Measurements from ENCODE around the gene CUEDC2. TPM values are rescaled to one million over a fixed set of nuclear protein-coding genes. Genes with fewer than 3 reads are reported as not detected.

The CUEDC2 gene
- total RNA-seq, 1 donor from 2014 or later = 43.7 TPM

- intact Hi-C loops (cut with micrococcal nuclease) = loop anchor here (1.0 to 2.0 kb wide), 12 partner anchors 10 to 301 kb away; partner anchors contain the start of genes ACTR1A, CUEDC2 and LDB1
- ATAC-seq (ENCODE audit: low read depth) (no peak), DNase-seq (no peak)
- TF ChIP-seq CTCF (IDR thresholded peaks at IDR 0.05) = no peak
- H3K4me1 Mint-ChIP-seq = peaks cover 45% of the 10 kb centered on the region
- peak overlapping the region; percentile 98 for H3K4me3 Mint-ChIP-seq
- H3K27ac Mint-ChIP-seq = peak overlapping the region; percentile 95
- CTCF ChIA-PET = interaction anchor here (0.9 to 5.2 kb wide), 18 partner anchors 11 to 252 kb away, joined by 3 to 40 read pairs (median 4); partner anchors contain the start of genes CUEDC2, NFKB2 and SUFU
- peaks cover 23% of the 10 kb centered on the region for H3K36me3 Mint-ChIP-seq (ENCODE audit: low read depth)
- H3K27me3 Mint-ChIP-seq = peaks cover 13% of the 10 kb centered on the region
- H3K9me3 Mint-ChIP-seq = no peaks in the 10 kb centered on the region
- POLR2A ChIA-PET = interaction anchor here (0.5 to 6.2 kb wide), 12 partner anchors 8 to 220 kb away, joined by 4 to 305 read pairs (median 10); partner anchors contain the start of genes C10orf95, CUEDC2, NFKB2 and PITX3
Observed at GRCh38 chr10:102421757-102422512, 10.4 kb downstream of the CUEDC2 start.

DNA sequence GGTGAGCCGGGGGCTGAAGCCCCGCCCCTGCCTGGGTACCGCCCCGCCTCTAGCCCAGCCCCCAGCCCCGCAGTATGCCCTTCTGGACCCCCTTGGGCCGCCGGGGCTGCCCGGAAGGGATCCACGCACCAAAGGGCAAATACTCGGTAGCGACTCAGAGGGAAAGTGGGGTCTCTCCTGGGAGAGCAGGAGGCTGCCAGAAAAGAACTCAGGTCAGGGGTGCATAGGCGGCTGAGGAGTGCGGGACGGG is 10.9 kb downstream of the CUEDC2 start:
- ChIA-PET POLR2A (interaction anchor here (0.5 to 6.2 kb wide), 16 partner anchors 9 to 225 kb away, joined by 4 to 305 read pairs (median 8); partner anchors contain the start of genes C10orf95, CUEDC2, NFKB2 and PITX3), CTCF (interaction anchor here (1.1 to 5.2 kb wide), 12 partner anchors 11 to 191 kb away, joined by 3 to 40 read pairs (median 6); partner anchors contain the start of genes CUEDC2, NFKB2 and SUFU)
- ATAC-seq (ENCODE audit: low read depth) = no peak
- H3K27me3 Mint-ChIP-seq = peaks cover 14% of the 10 kb centered on the region
- peak overlapping the region; percentile 95 for H3K27ac Mint-ChIP-seq
- H3K36me3 Mint-ChIP-seq (ENCODE audit: low read depth) = peaks cover 23% of the 10 kb centered on the region
- H3K4me1 Mint-ChIP-seq = peaks cover 45% of the 10 kb centered on the region
- no peak for DNase-seq
- peak overlapping the region; percentile 98 for H3K4me3 Mint-ChIP-seq
- intact Hi-C loops (cut with micrococcal nuclease) = loop anchor here (1.0 to 2.0 kb wide), 9 partner anchors 11 to 301 kb away; partner anchors contain the start of genes ACTR1A, CUEDC2 and LDB1
- no peak for TF ChIP-seq CTCF (IDR thresholded peaks at IDR 0.05)
- H3K9me3 Mint-ChIP-seq = no peaks in the 10 kb centered on the region

GRCh38 chr10:102420714-102421506 is 11.5 kb downstream of the CUEDC2 start, which contains the start of gene FBXL15:
Gene FBXL15, plus strand, starts transcription at chr10:102420836. Its CDS starts 294 bp downstream, at chr10:102421130.
- Mint-ChIP-seq H3K27me3 (peaks cover 18% of the 10 kb centered on the region), H3K4me3 (peak within 1 kb of the TSS; percentile 98), H3K36me3 (ENCODE audit: low read depth) (peaks cover 23% of the 10 kb centered on the region), H3K27ac (peak within 1 kb of the TSS; percentile 95), H3K4me1 (peaks cover 45% of the 10 kb centered on the region), H3K9me3 (no peaks in the 10 kb centered on the region)
- POLR2A ChIA-PET = interaction anchor here (0.5 to 6.2 kb wide), 19 partner anchors 9 to 255 kb away, joined by 3 to 305 read pairs (median 7); partner anchors contain the start of genes ACTR1A, C10orf95, CUEDC2 and NFKB2
- peak; percentile 78 for ATAC-seq (ENCODE audit: low read depth)
- TF ChIP-seq CTCF (IDR thresholded peaks at IDR 0.05) = no peak
- CTCF ChIA-PET = interaction anchor here (1.1 to 5.2 kb wide), 10 partner anchors 12 to 190 kb away, joined by 3 to 40 read pairs (median 10); partner anchors contain the start of genes CUEDC2, NFKB2 and SUFU
- peak; percentile 93 for DNase-seq
- intact Hi-C loops (cut with micrococcal nuclease) = loop anchor here (1.0 to 2.0 kb wide), 11 partner anchors 10 to 300 kb away; partner anchors contain the start of genes ACTR1A, CUEDC2, GBF1 and LDB1

- DNase-seq (peak; percentile 16), ATAC-seq (ENCODE audit: low read depth) (no peak)
- peak overlapping the region; percentile 98 for H3K4me3 Mint-ChIP-seq
- H3K36me3 Mint-ChIP-seq (ENCODE audit: low read depth) = peaks cover 20% of the 10 kb centered on the region
- H3K27ac Mint-ChIP-seq = peak overlapping the region; percentile 95
- no peak for TF ChIP-seq CTCF (IDR thresholded peaks at IDR 0.05)
- no peaks in the 10 kb centered on the region for H3K9me3 Mint-ChIP-seq
- ChIA-PET CTCF (interaction anchor here (1.1 to 5.2 kb wide), 7 partner anchors 12 to 190 kb away, joined by 5 to 40 read pairs (median 24); partner anchors contain the start of genes CUEDC2 and NFKB2), POLR2A (interaction anchor here (0.6 to 6.2 kb wide), 18 partner anchors 8 to 256 kb away, joined by 3 to 305 read pairs (median 7); partner anchors contain the start of genes ACTR1A, C10orf95, CUEDC2 and NFKB2)
- H3K27me3 Mint-ChIP-seq = peaks cover 23% of the 10 kb centered on the region
- intact Hi-C loops (cut with micrococcal nuclease) = loop anchor here (1.0 to 2.0 kb wide), 4 partner anchors 9 to 299 kb away; partner anchors contain the start of genes GBF1 and LDB1
- H3K4me1 Mint-ChIP-seq = peaks cover 43% of the 10 kb centered on the region
Observed at GRCh38 chr10:102420181-102420713, 12.1 kb downstream of the CUEDC2 start.
